Measurements from ENCODE around the gene FRMPD4. TPM values are rescaled to one million over a fixed set of nuclear protein-coding genes. Genes with fewer than 3 reads are reported as not detected.
A peak's percentile ranks its signal among the peaks of the same experiment; 100 is the strongest.

The FRMPD4 gene
- total RNA-seq, 1 experiment from 2014 or later, result not detected

DNA sequence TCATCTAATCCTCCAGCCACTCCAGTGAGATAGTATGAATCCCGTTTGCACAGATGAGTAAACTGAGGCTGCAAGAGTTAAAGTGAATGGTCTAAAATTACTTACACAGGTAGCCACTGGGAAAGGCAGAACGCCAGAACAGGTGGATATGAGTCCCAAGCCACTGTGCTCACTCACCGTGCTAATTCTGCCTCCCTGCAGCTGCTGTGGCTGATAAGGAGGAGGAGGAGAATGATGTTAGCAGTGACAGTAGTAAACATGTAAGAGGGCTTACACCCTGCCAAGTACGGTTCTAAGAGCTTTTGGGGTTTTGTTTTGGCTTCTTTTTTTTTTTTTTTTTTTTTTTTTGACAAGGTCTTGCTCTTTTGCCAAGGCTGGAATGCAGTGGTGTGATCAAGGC, 562.5 kb downstream of the FRMPD4 start:
- Mint-ChIP-seq H3K36me3 (ENCODE audit: insufficient read depth, unreplicated experiment) (no peaks in the 10 kb centered on the region), H3K4me1 (ENCODE audit: low read depth, unreplicated experiment) (no peaks in the 10 kb centered on the region), H3K4me3 (ENCODE audit: unreplicated experiment) (no peak overlapping the region), H3K9me3 (ENCODE audit: unreplicated experiment) (no peaks in the 10 kb centered on the region), H3K27ac (ENCODE audit: unreplicated experiment) (no peak overlapping the region), H3K27me3 (ENCODE audit: insufficient read depth, unreplicated experiment) (peaks cover 10% of the 10 kb centered on the region)
- intact Hi-C loops (cut with micrococcal nuclease; ENCODE audit: unreplicated experiment), result loop anchor here (5.0 kb wide), 2 partner anchors 202 to 203 kb away; no protein-coding TSS in a partner anchor
- no peak for DNase-seq
- no peaks in the 10 kb centered on the region for H3K9me3 ChIP-seq
- H3K36me3 ChIP-seq (ENCODE audit: control insufficient read depth, insufficient read depth, low read length), result no peaks in the 10 kb centered on the region
- ChIA-PET CTCF (interaction anchor here (0.7 kb wide), 1 partner anchor 114 kb away, joined by 5 read pairs; no protein-coding TSS in a partner anchor), POLR2A (no interaction called here)
- no TSS peak for BruUV-seq (replicated peaks)
- TF ChIP-seq, protein P1, sequence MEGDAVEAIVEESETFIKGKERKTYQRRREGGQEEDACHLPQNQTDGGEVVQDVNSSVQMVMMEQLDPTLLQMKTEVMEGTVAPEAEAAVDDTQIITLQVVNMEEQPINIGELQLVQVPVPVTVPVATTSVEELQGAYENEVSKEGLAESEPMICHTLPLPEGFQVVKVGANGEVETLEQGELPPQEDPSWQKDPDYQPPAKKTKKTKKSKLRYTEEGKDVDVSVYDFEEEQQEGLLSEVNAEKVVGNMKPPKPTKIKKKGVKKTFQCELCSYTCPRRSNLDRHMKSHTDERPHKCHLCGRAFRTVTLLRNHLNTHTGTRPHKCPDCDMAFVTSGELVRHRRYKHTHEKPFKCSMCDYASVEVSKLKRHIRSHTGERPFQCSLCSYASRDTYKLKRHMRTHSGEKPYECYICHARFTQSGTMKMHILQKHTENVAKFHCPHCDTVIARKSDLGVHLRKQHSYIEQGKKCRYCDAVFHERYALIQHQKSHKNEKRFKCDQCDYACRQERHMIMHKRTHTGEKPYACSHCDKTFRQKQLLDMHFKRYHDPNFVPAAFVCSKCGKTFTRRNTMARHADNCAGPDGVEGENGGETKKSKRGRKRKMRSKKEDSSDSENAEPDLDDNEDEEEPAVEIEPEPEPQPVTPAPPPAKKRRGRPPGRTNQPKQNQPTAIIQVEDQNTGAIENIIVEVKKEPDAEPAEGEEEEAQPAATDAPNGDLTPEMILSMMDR (IDR thresholded peaks at IDR 0.05; ENCODE audit: insufficient read depth in 1 of 2, low read depth in 1 of 2, low read length in 1 of 2, severe bottlenecking in 1 of 2, unreplicated experiment in 1 of 2), result no peak
- H3K4me1 ChIP-seq, result no peaks in the 10 kb centered on the region
- no peaks in the 10 kb centered on the region for H3K27me3 ChIP-seq (replicated peaks; ENCODE audit: control insufficient read depth, insufficient read depth, low read length)
- H3K4me3 ChIP-seq (ENCODE audit: low read depth, low read length), result no peak overlapping the region

DNA sequence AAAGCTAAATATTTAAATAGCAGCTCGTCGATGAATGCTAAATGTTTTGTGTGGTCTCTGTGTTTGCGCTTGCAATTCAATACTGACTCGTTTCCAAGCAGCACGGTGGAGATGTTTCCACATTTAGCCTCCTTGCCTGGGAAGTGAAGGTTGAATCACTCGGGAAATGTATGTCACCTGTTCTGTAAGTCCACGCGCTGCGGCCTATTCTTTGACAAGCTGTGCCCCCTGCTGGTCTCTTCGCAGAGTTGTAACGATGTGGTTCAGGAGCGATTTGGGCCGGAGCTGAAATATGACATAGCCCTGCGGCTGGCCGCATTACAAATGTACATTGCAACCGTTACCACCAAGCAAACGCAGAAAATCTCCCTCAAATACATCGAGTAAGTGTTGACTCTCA, 563.4 kb downstream of the FRMPD4 start:
- H3K36me3 Mint-ChIP-seq (ENCODE audit: insufficient read depth, unreplicated experiment), result no peaks in the 10 kb centered on the region
- H3K4me1 ChIP-seq, result no peaks in the 10 kb centered on the region
- BruUV-seq (replicated peaks), result no TSS peak
- CTCF ChIA-PET, result interaction anchor here (0.5 kb wide), 1 partner anchor 304 kb away, joined by 5 read pairs; no protein-coding TSS in a partner anchor
- DNase-seq, result peak; percentile 52 to 56
- H3K4me1 Mint-ChIP-seq (ENCODE audit: low read depth, unreplicated experiment), result no peaks in the 10 kb centered on the region
- no peak overlapping the region for H3K27ac Mint-ChIP-seq (ENCODE audit: unreplicated experiment)
- TF ChIP-seq, protein P1 (IDR thresholded peaks at IDR 0.05; ENCODE audit: insufficient read depth in 1 of 2, low read depth in 1 of 2, low read length in 1 of 2, severe bottlenecking in 1 of 2, unreplicated experiment in 1 of 2), result peak; percentile 52 to 64
- H3K27me3 ChIP-seq (replicated peaks; ENCODE audit: control insufficient read depth, insufficient read depth, low read length), result no peaks in the 10 kb centered on the region
- no peaks in the 10 kb centered on the region for H3K9me3 Mint-ChIP-seq (ENCODE audit: unreplicated experiment)
- H3K4me3 ChIP-seq (ENCODE audit: low read depth, low read length), result no peak overlapping the region
- intact Hi-C loops (cut with micrococcal nuclease; ENCODE audit: unreplicated experiment), result loop anchor here (1.0 to 5.0 kb wide), 3 partner anchors 70 to 204 kb away; no protein-coding TSS in a partner anchor
- POLR2A ChIA-PET, result no interaction called here
- H3K36me3 ChIP-seq (ENCODE audit: control insufficient read depth, insufficient read depth, low read length), result no peaks in the 10 kb centered on the region
- peaks cover 10% of the 10 kb centered on the region for H3K27me3 Mint-ChIP-seq (ENCODE audit: insufficient read depth, unreplicated experiment)
- no peak overlapping the region for H3K4me3 Mint-ChIP-seq (ENCODE audit: unreplicated experiment)
- H3K9me3 ChIP-seq, result no peaks in the 10 kb centered on the region

DNA sequence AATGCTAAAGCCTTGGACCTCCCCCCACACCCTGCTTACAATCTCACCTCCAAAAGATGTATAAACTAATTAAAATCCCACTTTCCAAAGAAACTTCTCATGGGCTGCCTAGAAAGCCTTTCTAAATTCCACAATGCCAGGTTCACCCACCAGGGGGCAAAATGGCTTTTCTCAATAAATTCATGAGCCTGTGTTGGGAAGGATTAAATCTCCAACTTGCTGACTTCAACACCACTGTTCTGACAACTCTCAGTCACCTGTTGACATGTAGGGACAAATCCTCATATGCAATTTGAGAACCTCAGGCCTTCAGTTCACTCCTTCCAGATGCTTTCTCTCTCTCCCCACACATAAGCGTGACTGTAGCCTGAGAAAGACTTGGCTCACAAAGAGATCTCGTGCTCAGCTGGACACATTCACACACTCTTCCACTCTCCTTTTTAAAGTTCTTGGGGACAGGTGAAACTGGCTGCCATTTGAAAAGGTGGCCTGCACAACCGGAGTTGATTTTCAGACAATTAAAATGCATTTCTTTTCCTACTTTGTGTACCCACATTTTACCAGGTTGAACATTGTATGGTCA, 564.3 kb downstream of the FRMPD4 start:
- CTCF ChIA-PET, result no interaction called here
- Histone ChIP-seq H3K27me3 (replicated peaks; ENCODE audit: control insufficient read depth, insufficient read depth, low read length) (no peaks in the 10 kb centered on the region), H3K4me1 (no peaks in the 10 kb centered on the region), H3K36me3 (ENCODE audit: control insufficient read depth, insufficient read depth, low read length) (no peaks in the 10 kb centered on the region), H3K4me3 (ENCODE audit: low read depth, low read length) (no peak overlapping the region), H3K9me3 (no peaks in the 10 kb centered on the region)
- Mint-ChIP-seq H3K4me3 (ENCODE audit: unreplicated experiment) (no peak overlapping the region), H3K36me3 (ENCODE audit: insufficient read depth, unreplicated experiment) (no peaks in the 10 kb centered on the region), H3K27me3 (ENCODE audit: insufficient read depth, unreplicated experiment) (peaks cover 10% of the 10 kb centered on the region), H3K9me3 (ENCODE audit: unreplicated experiment) (no peaks in the 10 kb centered on the region), H3K4me1 (ENCODE audit: low read depth, unreplicated experiment) (no peaks in the 10 kb centered on the region), H3K27ac (ENCODE audit: unreplicated experiment) (no peak overlapping the region)
- DNase-seq, result peak in 1 of 2 experiments; percentile 3
- intact Hi-C loops (cut with micrococcal nuclease; ENCODE audit: unreplicated experiment), result loop anchor here (1.0 to 5.0 kb wide), 3 partner anchors 69 to 205 kb away; no protein-coding TSS in a partner anchor
- TF ChIP-seq, protein P1 (IDR thresholded peaks at IDR 0.05; ENCODE audit: insufficient read depth in 1 of 2, low read depth in 1 of 2, low read length in 1 of 2, severe bottlenecking in 1 of 2, unreplicated experiment in 1 of 2), result peak; percentile 28 to 42
- POLR2A ChIA-PET, result no interaction called here
- BruUV-seq (replicated peaks), result no TSS peak
